ENCODE results near the gene MYBPH. TPM values are rescaled to one million over a fixed set of nuclear protein-coding genes. Genes with fewer than 3 reads are reported as not detected.

The MYBPH gene
- polyA plus RNA-seq, 3 donors = 0.04 to 0.52 (median 0.16) TPM

- Histone ChIP-seq H3K9ac (ENCODE audit: insufficient read depth, low read length, poor library complexity, severe bottlenecking) (no peak overlapping the region), H2AFZ (ENCODE audit: insufficient read depth, low read depth, low read length, poor library complexity, severe bottlenecking) (no peak overlapping the region), H3K79me2 (ENCODE audit: insufficient read depth, low read length) (no peaks in the 10 kb centered on the region), H3K9me3 (replicated peaks in 1 of 2; ENCODE audit: control insufficient read depth in 1 of 2, insufficient read depth in 1 of 2, low read length in 2 of 2) (no peaks in the 10 kb centered on the region), H3K36me3 (replicated peaks in 1 of 2; ENCODE audit: control insufficient read depth in 1 of 2, insufficient read depth in 2 of 2, low read length in 2 of 2) (no peaks in the 10 kb centered on the region), H3K27ac (ENCODE audit: low read depth in 1 of 2, low read length in 2 of 2) (no peak overlapping the region), H4K20me1 (ENCODE audit: insufficient read depth, low read length) (no peaks in the 10 kb centered on the region), H3K4me3 (replicated peaks in 1 of 3; ENCODE audit: low read depth in 2 of 3, low read length in 3 of 3) (no peak overlapping the region), H3K4me1 (ENCODE audit: control insufficient read depth in 1 of 2, insufficient read depth in 2 of 2, low read length in 2 of 2) (peaks cover 31 to 33% of the 10 kb centered on the region in 2 donors), H3K27me3 (ENCODE audit: control insufficient read depth in 2 of 2, insufficient read depth in 2 of 2, low read length in 2 of 2) (no peaks in the 10 kb centered on the region), H3K4me2 (replicated peaks; ENCODE audit: extremely low read depth, low read length, poor library complexity, severe bottlenecking) (no peak overlapping the region)
- Mint-ChIP-seq H3K27me3 (ENCODE audit: low read depth in 3 of 3) (peaks cover 3 to 8% (median 4%) of the 10 kb centered on the region in 3 donors), H3K4me3 (no peak overlapping the region), H3K4me1 (peaks cover 41% of the 10 kb centered on the region), H3K27ac (no peak overlapping the region), H3K36me3 (peaks cover 0 to 4% of the 10 kb centered on the region in 2 donors), H3K9me3 (peaks cover 0 to 3% (median 0%) of the 10 kb centered on the region in 7 donors)
- no peak for DNase-seq
- intact Hi-C loops (cut with micrococcal nuclease) = no loop called here
- TF ChIP-seq, protein P1, sequence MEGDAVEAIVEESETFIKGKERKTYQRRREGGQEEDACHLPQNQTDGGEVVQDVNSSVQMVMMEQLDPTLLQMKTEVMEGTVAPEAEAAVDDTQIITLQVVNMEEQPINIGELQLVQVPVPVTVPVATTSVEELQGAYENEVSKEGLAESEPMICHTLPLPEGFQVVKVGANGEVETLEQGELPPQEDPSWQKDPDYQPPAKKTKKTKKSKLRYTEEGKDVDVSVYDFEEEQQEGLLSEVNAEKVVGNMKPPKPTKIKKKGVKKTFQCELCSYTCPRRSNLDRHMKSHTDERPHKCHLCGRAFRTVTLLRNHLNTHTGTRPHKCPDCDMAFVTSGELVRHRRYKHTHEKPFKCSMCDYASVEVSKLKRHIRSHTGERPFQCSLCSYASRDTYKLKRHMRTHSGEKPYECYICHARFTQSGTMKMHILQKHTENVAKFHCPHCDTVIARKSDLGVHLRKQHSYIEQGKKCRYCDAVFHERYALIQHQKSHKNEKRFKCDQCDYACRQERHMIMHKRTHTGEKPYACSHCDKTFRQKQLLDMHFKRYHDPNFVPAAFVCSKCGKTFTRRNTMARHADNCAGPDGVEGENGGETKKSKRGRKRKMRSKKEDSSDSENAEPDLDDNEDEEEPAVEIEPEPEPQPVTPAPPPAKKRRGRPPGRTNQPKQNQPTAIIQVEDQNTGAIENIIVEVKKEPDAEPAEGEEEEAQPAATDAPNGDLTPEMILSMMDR (IDR thresholded peaks at IDR 0.05) = no peak
- WGBS (ENCODE audit: insufficient coverage) = 100% methylated on average over 1 of the region's 5 CpGs
These were observed 30.6 kb upstream of the MYBPH start for GRCh38 chr1:203206129-203206687.

DNA sequence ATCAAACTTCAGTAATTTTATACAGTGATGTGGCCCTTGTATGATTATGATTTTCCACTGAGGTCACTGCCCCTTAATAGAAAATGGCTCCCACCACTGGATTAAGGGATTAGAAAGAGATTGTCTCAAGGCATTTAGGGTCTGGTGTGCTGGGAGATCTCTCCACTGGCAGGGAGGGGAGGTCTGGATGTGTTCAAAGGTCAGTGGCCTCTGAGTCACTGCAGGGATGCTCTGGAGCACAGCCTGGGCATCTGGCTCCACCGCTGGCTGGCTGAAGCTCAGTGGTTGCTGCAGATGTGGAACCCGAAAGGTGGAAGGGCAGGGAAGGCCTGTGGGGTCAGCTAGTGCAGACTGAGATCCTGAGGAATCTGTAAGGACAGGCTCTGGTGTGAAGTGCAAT, 29.1 kb upstream of the MYBPH start:
- Mint-ChIP-seq H3K36me3 (peaks cover 0 to 7% of the 10 kb centered on the region in 2 donors), H3K4me3 (no peak overlapping the region), H3K4me1 (peaks cover 56% of the 10 kb centered on the region), H3K27ac (no peak overlapping the region), H3K9me3 (peaks cover 0 to 3% (median 0%) of the 10 kb centered on the region in 7 donors), H3K27me3 (ENCODE audit: low read depth in 3 of 3) (peaks cover 3 to 8% (median 4%) of the 10 kb centered on the region in 3 donors)
- no peak overlapping the region for H3K4me3 ChIP-seq (replicated peaks in 1 of 3; ENCODE audit: low read depth in 2 of 3, low read length in 3 of 3)
- H3K79me2 ChIP-seq (ENCODE audit: insufficient read depth, low read length) = no peaks in the 10 kb centered on the region
- no peak overlapping the region for H3K9ac ChIP-seq (ENCODE audit: insufficient read depth, low read length, poor library complexity, severe bottlenecking)
- no peak overlapping the region for H3K27ac ChIP-seq (ENCODE audit: low read depth in 1 of 2, low read length in 2 of 2)
- DNase-seq = no peak
- H3K9me3 ChIP-seq (replicated peaks in 1 of 2; ENCODE audit: control insufficient read depth in 1 of 2, insufficient read depth in 1 of 2, low read length in 2 of 2) = no peaks in the 10 kb centered on the region
- TF ChIP-seq, protein P1 (IDR thresholded peaks at IDR 0.05) = no peak
- H4K20me1 ChIP-seq (ENCODE audit: insufficient read depth, low read length) = no peaks in the 10 kb centered on the region
- no peak overlapping the region for H2AFZ ChIP-seq (ENCODE audit: insufficient read depth, low read depth, low read length, poor library complexity, severe bottlenecking)
- no peak overlapping the region for H3K4me2 ChIP-seq (replicated peaks; ENCODE audit: extremely low read depth, low read length, poor library complexity, severe bottlenecking)
- intact Hi-C loops (cut with micrococcal nuclease) = no loop called here
- H3K36me3 ChIP-seq (replicated peaks in 1 of 2; ENCODE audit: control insufficient read depth in 1 of 2, insufficient read depth in 2 of 2, low read length in 2 of 2) = no peaks in the 10 kb centered on the region
- whole genome bisulfite sequencing (ENCODE audit: insufficient coverage) = no CpG with 5 or more reads among the region's 2 CpGs
- peaks cover 45 to 48% of the 10 kb centered on the region in 2 donors for H3K4me1 ChIP-seq (ENCODE audit: control insufficient read depth in 1 of 2, insufficient read depth in 2 of 2, low read length in 2 of 2)
- H3K27me3 ChIP-seq (ENCODE audit: control insufficient read depth in 2 of 2, insufficient read depth in 2 of 2, low read length in 2 of 2) = no peaks in the 10 kb centered on the region
